AG08396 (cell line): ENCODE results near the gene ATF6.
A peak's percentile ranks its signal among the peaks of the same experiment; 100 is the strongest.
"Not testable (repeated sequence)": the region's sequence is repeated elsewhere in the genome, so short reads cannot be mapped to it uniquely, and the experiment has no call there.

Source experiments
- DNase-seq: peaks from one replicate; pipeline ENCODE4 v3.0.0; 2012; ENCODE audit warnings: low spot score, mixed read lengths

ATF6 gene

DNA sequence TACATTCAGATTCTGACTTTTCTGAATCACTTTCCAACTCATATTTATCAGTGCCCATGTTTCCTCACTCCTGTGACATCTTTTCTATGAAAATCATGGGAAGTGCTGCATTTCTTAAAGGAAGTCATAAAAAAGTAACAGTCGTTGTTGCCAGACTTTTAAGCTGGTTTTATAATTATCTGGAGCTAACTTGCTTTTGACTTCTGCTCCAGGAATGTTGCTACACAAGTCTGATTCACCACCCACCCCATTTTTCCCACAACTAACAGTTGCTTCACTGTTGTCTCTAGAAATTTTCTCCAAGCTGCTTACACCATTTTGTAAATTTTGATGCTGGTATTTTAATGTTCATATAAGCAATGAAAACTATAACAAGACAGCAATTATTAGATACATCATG, 32.6 kb upstream of the ATF6 start:
- peak; percentile 62 for DNase-seq

DNA sequence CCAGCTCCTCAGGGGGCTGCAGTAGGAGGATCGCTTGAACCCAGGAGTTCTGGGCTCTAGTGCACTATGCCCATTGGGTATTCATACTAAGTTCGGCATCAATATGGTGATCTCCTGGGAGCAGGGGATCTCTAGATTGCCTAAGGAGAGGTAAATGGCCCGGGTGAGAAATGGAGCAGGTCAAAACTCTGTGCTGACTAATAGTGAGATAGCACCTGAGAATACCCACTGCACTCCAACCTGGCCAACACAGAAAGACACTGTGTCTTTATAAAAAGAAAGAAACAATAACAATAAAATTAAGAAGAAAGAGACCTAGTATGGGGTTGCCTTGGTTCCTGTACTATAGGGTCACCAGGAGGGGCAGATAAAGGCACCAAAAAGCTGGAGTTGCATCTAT, 30.3 kb upstream of the ATF6 start:
- no peak for DNase-seq

DNA sequence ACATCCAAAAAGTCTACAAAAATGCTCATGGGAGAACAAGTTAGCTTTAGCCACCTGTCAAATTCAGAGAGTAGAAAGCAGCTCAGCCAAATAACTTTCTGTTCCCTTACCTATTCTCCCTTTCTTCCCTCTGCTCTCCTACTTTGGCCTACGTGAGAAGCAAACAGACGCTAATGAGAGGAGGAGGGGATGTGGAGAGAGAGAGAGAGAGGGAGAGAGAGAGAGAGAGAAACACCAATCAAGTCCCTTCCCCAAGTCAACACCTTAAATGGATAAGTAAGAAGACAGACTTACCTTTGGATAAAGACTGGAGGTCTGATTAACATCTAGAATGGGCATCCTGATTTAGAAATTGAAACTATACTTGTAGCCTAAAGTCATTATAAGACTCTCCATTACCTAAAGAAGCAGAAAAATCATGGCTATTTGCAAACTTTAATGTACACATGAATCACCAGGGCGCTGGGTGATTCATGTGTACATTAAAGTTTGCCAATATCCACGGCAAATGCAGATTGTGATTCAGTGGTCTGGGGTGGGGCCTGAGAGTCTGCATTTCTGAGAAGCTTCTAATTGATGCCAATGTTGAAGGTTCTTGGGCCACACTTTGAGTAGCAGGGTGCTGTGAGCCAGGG, 29.7 kb upstream of the ATF6 start:
- DNase-seq: no peak

DNA sequence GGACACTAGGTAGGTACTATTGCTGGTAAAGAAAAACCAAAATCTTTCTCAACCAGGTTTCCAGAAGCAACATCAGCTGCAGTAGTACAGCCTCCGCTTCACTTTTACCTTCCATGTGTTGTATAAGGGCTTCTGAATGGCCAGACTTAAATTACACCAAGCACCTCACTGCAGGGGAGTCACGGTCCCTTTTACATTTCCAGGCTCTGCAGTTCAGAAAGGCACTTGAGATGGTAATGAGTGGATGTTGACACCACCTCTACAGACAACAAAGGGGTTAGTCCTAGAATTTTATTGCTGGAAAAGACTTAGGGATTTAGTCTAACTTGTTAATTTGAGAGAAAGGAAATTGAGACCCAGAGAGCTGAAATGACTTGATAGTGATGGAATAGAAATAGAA, 28.5 kb upstream of the ATF6 start:
- no peak for DNase-seq

DNA sequence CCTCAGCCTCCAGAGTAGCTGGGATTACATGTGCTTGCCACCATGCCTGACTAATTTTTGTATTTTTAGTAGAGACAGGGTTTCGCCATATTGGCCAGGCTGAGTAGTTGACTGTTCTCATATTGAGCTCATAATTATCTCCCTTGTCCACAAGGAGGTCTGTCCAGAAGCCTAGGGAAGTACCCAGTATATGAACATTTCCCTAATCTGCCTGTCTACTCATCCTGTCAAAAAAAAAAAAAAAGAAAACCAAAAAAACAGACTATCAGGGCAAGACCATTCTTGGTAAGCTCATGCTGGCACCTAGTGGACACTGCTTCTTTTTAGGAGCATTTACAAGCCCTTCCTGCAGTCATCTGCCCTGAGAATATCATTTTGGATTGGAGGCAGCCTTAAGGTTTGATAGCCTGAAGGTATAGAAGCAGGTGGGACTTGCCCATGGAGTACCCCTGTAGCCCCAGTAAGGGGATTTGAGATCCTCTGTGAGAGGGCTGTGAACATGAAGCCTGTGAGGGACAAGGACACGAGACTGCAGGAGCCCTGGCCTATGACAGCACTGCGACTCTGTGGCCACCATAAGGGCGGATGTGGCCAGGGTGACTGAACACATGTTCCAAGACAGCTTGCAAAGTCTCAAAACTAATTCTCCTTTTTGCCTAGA, 27.4 kb upstream of the ATF6 start:
- peak; percentile 44 for DNase-seq

DNA sequence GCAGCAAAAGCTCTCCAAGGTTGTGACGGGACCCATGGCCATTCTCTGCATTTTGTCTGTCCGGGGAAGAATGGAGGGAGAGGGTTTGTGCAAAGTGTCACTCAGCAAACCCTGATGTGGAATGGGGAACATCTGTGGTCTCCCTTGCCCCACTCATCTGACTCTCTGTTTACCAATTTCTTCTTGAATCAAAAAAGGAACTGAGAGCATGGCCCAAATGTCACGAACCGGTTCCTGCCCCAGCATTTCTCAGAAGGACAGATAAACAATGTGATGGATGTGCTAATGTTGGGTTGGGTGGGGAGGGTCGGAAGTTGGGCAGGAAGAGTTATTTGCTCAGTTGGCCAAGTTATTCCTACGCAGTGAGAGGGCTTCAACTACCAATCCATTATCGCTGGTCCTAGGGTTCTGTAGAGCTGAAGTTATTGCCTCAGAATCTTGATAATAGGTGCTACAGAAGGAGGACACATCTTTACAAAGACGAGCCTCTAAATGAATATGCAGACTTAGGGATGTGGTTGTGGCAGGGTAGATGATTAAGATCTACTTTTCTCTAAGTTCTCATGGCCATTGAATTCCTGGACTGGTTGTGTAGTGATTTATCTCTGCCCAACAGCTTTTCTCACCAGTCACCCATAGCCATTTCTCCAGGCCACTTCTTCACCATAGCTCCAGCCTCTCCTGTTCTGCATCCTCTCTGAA, 26.1 kb upstream of the ATF6 start:
- DNase-seq: no peak

DNA sequence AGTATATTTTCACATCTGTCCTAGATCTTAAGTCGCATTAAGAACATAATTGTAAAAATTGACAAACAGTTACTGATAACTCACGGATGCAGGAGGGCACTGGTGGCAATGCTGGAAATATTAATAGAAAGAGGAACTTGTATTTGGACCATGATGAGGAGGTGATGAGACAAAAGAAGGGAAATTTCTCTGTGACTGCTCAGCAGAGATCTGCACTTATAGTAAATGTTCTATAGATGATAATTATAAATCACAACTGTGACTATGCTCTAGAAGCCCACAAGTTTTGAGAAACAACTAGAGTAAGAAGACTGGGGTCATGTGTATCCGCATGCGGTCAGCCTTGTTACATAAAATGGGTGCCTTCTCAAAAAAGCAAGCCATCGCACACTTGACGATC, 25.2 kb upstream of the ATF6 start:
- no peak for DNase-seq

DNA sequence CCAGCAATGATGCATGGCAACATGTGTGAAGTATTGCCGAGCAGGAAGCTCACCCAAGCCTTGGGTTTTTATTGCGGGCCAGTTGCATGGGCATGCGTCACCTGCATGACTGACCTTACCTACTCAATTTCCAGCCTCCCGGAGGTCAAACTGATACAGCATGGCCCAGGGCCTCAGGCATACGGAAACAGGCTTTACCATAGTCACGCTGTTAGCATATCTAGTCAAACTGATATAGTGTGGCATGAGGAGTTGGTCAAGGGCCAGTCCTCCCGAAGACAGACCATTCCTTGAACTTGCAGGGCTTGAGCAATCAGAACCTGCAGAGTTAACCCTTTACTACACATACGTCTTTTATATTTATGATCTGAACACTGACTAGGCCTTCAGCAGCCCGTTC, 22.9 kb upstream of the ATF6 start:
- no peak for DNase-seq

DNA sequence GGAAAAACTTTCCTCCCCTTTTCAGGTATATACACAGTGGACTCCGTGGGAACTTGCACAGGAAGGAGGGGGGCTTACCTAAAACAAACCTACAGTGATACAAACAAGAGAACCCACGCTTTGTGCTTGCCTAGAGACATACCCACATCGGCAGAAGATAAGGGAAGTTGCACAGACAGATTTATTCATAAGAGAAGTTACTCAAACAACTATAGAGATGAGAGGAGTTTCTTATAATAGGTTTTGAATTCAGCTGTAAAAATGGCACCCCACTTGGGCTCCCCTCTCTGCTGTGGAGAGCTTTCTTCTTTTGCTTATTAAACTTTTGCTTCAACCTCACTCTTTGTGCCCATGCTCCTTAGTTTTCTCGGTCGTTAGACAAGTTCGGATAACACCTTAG, 18.3 kb upstream of the ATF6 start:
- no peak for DNase-seq

DNA sequence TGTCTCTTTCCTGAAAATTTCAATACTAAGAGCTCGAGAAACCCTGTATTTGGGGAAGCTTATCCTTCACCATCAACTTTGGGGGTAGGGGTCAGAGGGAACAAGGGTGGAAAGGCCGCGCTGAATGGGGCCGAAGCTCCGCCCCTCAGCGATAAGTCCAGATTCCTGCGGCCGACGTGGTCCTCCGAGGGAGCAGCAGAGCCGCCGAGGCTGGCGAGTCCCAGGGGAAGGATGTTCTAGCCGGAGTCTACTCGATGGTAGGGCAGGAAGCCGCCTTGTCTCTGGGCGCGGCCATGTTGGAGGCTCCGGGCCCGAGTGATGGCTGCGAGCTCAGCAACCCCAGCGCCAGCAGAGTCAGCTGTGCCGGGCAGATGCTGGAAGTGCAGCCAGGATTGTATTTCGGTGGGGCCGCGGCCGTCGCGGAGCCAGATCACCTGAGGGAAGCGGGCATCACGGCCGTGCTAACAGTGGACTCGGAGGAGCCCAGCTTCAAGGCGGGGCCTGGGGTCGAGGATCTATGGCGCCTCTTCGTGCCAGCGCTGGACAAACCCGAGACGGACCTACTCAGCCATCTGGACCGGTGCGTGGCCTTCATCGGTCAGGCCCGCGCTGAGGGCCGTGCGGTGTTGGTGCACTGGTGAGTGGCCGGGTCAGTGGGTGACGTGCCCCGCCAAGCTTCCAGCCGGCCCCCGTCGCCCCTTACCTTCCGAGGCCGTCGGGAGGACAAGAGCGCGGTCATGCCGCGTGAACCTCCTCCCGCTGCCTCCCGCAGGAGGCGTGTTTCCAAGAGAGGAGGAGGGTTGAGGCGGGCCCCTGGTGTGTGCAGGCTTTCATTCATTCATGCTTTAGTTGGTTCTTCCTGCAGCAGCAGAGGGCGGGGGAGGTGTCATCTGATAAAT, 16.4 kb upstream of the ATF6 start, which contains the start of gene DUSP12:
DUSP12 (plus strand) TSS at position 278 of the 899 bp plus-strand sequence; CDS start at position 294, 16 bp downstream.
- DNase-seq: peak; percentile 91

DNA sequence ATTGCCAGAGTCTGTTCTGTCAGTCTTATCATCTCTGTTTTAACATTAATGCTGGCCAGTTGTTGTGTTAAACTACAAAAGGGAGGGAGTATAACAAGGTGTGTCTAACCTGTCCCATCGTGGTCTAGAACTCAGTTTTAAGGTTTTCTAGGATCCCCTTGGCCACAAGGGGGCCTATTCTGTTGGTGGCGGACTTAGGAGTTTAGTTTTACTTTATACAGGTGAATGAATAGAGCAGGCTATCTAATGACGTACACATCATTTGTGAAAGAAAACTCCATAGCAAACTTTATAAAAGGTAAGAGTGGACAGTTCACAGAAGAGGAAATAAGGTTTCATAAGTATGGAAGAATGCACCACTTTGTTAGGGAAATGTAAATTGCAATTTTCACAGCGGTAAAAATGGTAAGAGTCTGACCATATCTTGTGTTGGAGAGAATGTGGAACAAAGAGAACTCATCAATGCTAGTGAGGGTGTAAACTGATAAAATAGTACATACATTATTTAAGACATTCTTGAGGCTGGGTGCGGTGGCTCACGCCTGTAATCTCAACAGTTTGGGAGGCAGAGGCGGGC, 2.5 kb upstream of the ATF6 start:
- no peak for DNase-seq

DNA sequence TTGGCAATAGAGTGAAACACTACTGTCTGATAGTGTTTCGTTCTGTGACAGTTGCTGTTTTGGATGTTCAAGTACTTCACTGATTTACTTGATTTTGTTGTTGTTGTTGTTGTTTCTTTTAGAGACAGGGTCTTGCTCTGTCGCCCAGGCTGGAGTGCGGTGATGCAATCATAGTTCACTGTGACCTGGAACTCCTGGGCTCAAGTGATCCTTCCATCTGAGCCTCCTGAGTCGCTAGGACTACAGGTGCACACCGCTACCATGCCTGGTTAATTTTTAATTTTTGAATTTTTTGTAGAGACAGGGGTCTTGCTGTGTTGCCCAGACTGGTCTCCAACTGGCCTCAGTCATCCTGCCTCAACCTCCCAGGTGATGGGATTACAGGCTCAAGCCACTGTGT, 2.3 kb downstream of the ATF6 start:
- no peak for DNase-seq

DNA sequence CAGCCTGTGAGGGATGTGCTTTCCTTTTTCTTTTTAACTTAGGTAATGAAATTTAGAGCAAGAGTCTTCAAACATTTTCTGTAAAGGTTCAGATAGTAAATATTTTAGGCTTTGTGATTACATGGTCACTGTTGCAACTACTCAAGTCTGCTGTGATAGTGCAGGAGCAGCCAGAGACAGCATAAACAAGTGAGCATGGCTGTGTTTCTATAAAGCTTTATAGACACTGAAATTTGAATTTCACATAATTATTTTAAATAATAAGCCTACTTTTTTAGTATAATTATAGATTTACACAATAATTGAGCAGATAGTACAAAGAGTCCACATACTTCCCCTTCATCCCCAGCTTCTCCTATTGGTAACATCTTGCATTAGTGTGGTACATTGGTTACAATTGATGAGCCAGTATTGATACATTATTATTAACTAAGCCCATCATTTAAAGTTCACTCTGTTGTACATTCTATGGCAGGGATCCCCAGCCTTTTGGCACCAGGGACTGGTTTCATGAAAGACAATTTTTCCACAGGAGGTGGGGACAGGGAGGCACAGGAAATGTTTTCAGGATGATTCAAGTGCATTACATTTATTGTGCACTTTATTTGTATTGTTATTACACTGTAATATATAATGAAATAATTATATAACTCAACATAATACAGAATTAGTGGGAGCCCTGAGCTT, 3.0 kb downstream of the ATF6 start:
- DNase-seq: no peak

DNA sequence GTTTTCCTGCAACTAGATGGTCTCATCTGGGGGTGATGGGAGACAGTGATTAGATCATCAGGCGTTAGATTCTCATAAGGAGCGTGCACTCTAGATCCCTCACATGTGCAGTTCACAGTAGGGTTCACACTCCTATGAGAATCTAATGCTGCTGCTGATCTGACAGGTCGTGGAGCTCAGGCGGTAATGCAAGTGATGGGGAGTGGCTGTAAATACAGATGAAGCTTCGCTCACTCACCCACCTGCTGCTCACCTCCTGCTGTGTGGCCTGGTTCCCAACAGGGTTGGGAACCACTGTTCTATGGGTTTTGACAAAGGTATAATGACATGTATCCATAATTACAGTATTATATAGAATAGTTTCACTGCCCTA, 3.5 kb downstream of the ATF6 start:
- not testable (repeated sequence) for DNase-seq

DNA sequence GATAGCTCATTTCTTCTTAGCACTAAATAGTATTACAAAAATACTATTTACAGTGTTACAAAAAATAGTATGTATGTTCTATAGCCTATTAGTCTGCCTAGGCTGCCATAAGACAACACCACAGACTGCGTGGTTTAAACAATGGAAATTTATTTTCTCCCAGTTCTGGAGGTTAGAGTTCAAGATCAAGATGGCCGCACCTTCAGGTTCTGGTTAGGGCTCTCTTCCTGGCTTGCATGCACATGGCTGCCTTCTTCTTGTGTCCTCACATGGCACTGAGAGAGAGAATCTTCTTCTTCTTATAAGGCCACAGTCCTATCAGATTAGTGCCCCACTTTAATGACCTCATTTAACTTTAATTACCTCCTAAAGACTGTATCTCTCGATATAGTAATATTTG, 4.1 kb downstream of the ATF6 start:
- DNase-seq: no peak

DNA sequence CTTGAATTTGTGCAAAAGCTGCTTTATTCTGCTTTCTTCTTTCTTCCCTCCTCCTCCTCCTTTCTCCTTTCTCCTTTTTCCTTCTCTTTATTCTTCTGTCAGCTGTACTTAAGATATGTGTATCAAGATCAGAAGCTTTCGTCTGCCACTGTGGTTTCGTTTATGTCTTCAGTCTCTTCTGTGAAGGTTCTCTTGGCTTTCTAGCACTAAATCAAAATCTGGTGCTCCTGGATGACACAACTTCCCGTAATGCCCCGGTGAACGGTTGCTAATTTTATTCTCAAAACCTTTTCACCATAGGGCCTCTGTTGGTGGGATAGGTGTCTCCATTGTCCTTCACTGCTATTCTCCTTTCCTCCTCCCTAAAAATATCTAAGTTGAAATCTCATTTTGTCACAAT, 5.0 kb downstream of the ATF6 start:
- no peak for DNase-seq

DNA sequence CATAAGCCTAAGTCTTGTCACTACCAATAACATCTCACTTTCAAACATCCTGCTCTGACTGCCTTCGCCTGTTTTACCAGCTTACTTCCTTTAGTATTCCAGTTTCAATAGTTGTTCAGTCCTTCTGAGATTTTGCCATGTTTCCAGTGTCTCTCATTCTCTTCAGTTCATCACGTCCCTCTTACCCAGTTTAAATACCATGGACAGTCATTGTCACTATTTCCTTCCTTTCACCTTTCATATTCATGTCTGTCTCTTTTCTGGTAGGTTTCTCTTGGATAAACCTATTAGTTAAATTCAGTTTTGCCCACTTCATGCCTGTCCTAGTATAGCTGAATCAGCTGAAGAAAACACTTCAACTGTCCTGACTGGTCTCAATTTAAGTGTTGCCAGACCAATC, 5.9 kb downstream of the ATF6 start:
- no peak for DNase-seq

DNA sequence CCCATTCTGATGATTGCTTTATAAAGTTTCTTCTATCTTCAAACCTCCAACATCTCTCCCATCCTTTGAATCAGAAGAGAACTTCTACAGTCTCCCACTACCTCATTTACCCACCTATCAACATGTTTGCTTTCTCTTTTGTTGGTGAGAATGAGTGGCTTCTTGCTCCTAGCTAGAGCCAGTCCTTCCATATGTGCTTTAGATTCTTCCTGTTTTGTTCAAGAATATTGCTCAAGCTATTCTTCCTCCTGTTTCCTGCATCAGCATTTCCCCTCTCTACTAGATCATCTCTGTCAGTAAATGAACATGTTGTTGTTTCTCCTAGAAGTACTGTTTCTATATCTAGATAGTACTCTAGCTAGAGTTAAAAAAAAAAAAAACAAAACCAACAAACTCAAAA, 6.3 kb downstream of the ATF6 start:
- no peak for DNase-seq

DNA sequence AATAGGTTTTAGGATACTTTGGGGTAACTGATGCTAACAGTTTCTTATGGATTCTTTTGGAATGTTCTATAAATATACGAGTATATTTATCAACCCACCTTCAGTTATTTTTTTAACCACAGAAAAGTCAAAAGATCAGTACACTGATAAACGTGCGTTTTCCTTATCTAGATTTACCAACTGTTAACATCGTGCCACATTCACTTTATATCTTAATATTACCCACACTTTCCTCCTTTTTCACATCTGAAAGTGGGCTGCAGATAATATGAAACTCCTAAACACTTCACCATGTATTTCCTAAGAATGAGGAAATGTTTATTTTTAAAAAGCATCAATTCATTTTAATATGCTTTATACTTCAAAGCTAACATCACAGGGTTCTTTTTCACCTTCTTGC, 7.7 kb downstream of the ATF6 start:
- DNase-seq: no peak

DNA sequence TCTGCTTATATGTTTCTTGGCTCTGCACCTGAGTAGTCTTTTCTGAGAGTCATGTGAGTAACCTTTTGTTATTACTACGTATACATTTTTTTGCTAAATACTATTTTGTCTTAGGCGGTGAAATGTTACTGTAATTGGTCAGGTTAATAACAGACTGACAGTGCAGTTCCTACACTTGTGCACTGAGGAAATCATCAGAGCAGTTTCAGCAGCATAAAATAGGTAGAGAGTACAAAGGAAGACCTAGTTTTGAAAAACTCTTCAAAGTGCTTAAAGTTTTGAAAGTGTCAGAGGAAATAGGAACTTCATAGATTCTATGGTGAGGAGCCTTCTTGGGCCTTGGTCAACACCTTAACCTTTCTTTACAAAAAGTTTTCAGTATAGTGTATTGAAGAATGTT, 11.1 kb downstream of the ATF6 start:
- no peak for DNase-seq

DNA sequence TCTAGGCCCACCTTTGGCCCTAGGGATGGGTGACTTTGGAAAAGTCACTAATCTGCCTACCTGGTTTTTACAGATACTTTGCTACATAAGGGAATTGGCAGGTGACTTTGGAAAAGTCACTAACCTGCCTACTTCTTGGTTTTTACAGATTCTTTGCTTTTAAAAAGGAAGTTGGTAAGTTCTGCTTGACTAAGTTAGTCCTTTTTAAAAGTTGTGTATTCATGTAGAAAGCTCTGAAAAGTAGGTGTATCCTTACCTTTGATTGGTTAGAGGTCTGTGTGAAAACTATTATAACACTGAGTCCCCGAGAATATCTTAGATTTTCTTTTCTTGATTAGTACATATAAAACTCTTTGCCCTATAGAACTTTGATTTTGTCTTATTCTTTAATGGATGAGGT, 12.4 kb downstream of the ATF6 start:
- DNase-seq: no peak

DNA sequence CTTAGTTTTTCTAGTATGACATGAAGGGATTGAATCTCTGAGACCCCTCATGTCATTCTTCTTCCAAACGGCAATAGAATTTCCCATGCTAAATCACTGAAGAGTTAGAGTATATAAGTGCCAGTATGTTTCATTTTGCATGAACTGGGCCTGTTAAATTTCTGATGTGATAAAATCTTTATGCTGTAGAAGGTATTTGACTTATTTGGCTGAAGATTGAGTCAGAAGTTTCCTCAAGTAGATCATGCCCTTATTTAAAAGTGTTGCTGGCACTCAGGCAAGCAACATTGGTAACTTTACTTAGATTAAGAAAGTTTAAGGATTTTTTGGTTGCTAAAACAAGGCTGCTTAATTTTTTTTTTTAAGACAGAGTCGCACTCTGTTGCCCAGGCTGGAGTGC, 13.3 kb downstream of the ATF6 start:
- DNase-seq: no peak
